Lower leg skin (tissue), 3 donors: Measurements from ENCODE around the gene URI1.

ENCODE experiments used
- CTCF ChIP-seq, 3 donors: fragments of 450-650 bp; IDR thresholded peaks; one replicate each; pipeline ENCODE4 v1.5.1; 2016; ENCODE audit warnings: antibody characterized with exemption in 3 of 3, mild to moderate bottlenecking in 3 of 3, moderate library complexity in 2 of 3
- POLR2A ChIP-seq, 2 donors: fragments of 450-650 bp; IDR thresholded peaks; one replicate each; pipeline ENCODE4 v1.6.1; 2016 to 2017; ENCODE audit warnings: antibody characterized with exemption in 2 of 2, mild to moderate bottlenecking in 1 of 2, moderate library complexity in 1 of 2

GRCh38 chr19:29988351-29988750 is 46.3 kb downstream of the URI1 start:
- TF ChIP-seq CTCF (IDR thresholded peaks at IDR 0.05) (no peak), POLR2A (IDR thresholded peaks at IDR 0.05) (no peak)
